ENCODE results near the gene PDLIM7. TPM values are rescaled to one million over a fixed set of nuclear protein-coding genes. Genes with fewer than 3 reads are reported as not detected.

Gene PDLIM7
- total RNA-seq, 1 donor from 2014 or later: 113 TPM

- DNase-seq (ENCODE audit: low spot score, unreplicated experiment): no peak
- TF ChIP-seq CTCF (IDR thresholded peaks at IDR 0.05; ENCODE audit: unreplicated experiment): no peak
- Mint-ChIP-seq H3K27me3 (peaks cover 5% of the 10 kb centered on the region), H3K36me3 (ENCODE audit: insufficient read depth) (no peaks in the 10 kb centered on the region), H3K27ac (peak overlapping the region; percentile 73), H3K9me3 (ENCODE audit: low read depth) (no peaks in the 10 kb centered on the region), H3K4me3 (ENCODE audit: low read depth) (no peak overlapping the region), H3K4me1 (ENCODE audit: low read depth) (peaks cover 5% of the 10 kb centered on the region)
Measured at GRCh38 chr5:177477701-177478477, 19.5 kb downstream of the PDLIM7 start.

- Mint-ChIP-seq H3K27ac (no peak overlapping the region), H3K27me3 (peaks cover 5% of the 10 kb centered on the region), H3K4me3 (ENCODE audit: low read depth) (no peak overlapping the region), H3K9me3 (ENCODE audit: low read depth) (no peaks in the 10 kb centered on the region), H3K36me3 (ENCODE audit: insufficient read depth) (no peaks in the 10 kb centered on the region), H3K4me1 (ENCODE audit: low read depth) (peaks cover 9% of the 10 kb centered on the region)
- no peak for TF ChIP-seq CTCF (IDR thresholded peaks at IDR 0.05; ENCODE audit: unreplicated experiment)
- DNase-seq (ENCODE audit: low spot score, unreplicated experiment): no peak
Measured at GRCh38 chr5:177476531-177477233, 20.7 kb downstream of the PDLIM7 start.

- Mint-ChIP-seq H3K27me3 (peaks cover 5% of the 10 kb centered on the region), H3K9me3 (ENCODE audit: low read depth) (no peaks in the 10 kb centered on the region), H3K27ac (no peak overlapping the region), H3K36me3 (ENCODE audit: insufficient read depth) (no peaks in the 10 kb centered on the region), H3K4me1 (ENCODE audit: low read depth) (peaks cover 16% of the 10 kb centered on the region), H3K4me3 (ENCODE audit: low read depth) (peak overlapping the region; percentile 38)
- TF ChIP-seq CTCF (IDR thresholded peaks at IDR 0.05; ENCODE audit: unreplicated experiment): no peak
- no peak for DNase-seq (ENCODE audit: low spot score, unreplicated experiment)
Measured at GRCh38 chr5:177475563-177476427, 21.6 kb downstream of the PDLIM7 start.

GRCh38 chr5:177474846-177475562, 22.4 kb downstream of the PDLIM7 start:
- peak overlapping the region; percentile 79 for H3K4me3 Mint-ChIP-seq (ENCODE audit: low read depth)
- no peak overlapping the region for H3K27ac Mint-ChIP-seq
- H3K4me1 Mint-ChIP-seq (ENCODE audit: low read depth): peaks cover 22% of the 10 kb centered on the region
- DNase-seq (ENCODE audit: low spot score, unreplicated experiment): no peak
- H3K9me3 Mint-ChIP-seq (ENCODE audit: low read depth): no peaks in the 10 kb centered on the region
- H3K27me3 Mint-ChIP-seq: peaks cover 5% of the 10 kb centered on the region
- no peak for TF ChIP-seq CTCF (IDR thresholded peaks at IDR 0.05; ENCODE audit: unreplicated experiment)
- H3K36me3 Mint-ChIP-seq (ENCODE audit: insufficient read depth): peaks cover 3% of the 10 kb centered on the region

Data from progenitor cell of endocrine pancreas (in vitro differentiated cells).